Skeletal muscle cell (primary cell): Measurements from ENCODE around the gene SERPINA6.
A peak's percentile ranks its signal among the peaks of the same experiment; 100 is the strongest.

ENCODE experiments used
- DNase-seq: peaks from one replicate; pipeline ENCODE4 v3.0.0-alpha.2; 2010; ENCODE audit warnings: low read depth
- H3K4me3 ChIP-seq: 2 replicates; pipeline ENCODE4 v1.5.1; 2011; ENCODE audit warnings: low read depth, mild to moderate bottlenecking, control low read depth, low read length, moderate library complexity

SERPINA6 gene

DNA sequence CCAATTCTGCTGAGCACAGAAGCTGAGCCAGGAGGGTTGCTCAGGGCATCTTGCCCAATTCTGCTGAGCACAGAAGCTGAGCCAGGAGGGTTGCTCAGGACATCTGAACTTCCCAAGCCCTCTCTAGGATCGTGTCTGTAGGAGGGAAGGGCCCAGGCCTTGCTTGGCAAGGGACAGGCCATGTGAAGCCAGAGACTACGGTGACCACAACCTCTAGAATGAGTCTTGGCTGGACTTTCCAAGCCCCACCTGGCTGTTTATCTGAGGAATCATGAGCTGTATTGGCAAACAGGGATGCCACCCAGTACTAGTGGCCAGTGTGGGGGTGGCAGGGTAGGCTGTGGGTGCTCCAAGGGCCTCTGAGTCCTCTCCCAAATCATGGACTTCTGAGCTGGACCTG is 7.7 kb upstream of the SERPINA6 start:
- no peak overlapping the region for H3K4me3 ChIP-seq
- DNase-seq, result no peak

DNA sequence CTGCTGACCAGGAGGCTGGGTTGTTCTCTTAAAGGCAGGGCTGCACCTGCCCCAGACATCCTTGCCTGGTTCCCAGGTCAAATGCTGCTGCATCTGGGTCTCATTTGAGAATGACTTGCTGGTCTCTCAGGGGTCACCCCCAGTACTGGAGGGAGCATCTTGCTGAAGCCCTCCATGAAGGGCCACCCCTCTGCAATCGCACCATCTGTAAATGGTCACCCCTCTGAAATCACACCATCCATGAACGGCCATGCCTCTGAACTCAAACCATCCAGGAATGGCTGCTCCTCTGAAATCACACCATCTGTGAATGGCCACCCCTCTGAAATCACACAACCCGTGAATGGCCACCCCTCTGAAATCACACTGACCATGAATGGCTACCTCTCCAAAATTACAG is 7.3 kb upstream of the SERPINA6 start:
- no peak overlapping the region for H3K4me3 ChIP-seq
- DNase-seq, result no peak

DNA sequence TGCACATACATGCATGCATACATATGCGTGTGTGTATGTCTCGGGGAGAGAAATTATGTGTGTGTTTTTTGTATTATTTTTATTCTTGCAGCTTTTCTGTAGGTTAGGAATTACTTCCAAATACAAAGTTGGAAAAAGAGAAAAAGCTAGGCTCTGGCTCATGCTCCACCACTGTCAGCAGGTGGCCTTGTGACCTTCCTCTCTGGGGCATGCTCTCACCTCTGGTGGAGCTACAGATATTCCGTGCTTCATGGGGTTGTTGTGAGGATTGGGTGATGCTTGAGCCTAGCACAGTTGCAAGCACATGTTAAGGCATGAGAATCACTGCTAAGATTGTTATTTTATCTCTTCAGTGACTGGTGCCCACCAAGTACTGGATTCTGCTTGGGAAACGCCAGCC is 6.7 kb upstream of the SERPINA6 start:
- DNase-seq, result no peak

DNA sequence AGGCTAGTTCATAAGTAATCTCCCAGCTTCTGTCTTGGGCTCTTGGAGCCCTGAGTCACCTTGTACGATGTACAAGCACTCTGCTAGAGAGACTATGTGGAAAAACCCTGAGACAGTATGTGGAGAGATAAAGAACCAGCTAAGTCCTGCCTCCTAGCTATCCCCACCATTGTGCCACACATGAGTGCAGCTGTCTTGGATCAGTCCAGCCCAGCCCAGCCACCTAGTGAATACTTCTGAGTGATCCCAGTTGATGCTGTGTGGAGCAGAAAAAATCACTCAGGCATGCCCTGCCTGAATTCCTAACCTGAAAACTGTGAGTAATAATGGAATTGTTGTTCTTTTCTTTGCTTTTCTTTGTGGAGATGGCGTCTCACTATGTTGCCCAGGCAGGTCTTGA is 5.1 kb upstream of the SERPINA6 start:
- H3K4me3 ChIP-seq, result no peak overlapping the region
- DNase-seq, result no peak

More for the DNA sequence above, 6.7 kb upstream of the SERPINA6 start:
- no peak overlapping the region for H3K4me3 ChIP-seq

DNA sequence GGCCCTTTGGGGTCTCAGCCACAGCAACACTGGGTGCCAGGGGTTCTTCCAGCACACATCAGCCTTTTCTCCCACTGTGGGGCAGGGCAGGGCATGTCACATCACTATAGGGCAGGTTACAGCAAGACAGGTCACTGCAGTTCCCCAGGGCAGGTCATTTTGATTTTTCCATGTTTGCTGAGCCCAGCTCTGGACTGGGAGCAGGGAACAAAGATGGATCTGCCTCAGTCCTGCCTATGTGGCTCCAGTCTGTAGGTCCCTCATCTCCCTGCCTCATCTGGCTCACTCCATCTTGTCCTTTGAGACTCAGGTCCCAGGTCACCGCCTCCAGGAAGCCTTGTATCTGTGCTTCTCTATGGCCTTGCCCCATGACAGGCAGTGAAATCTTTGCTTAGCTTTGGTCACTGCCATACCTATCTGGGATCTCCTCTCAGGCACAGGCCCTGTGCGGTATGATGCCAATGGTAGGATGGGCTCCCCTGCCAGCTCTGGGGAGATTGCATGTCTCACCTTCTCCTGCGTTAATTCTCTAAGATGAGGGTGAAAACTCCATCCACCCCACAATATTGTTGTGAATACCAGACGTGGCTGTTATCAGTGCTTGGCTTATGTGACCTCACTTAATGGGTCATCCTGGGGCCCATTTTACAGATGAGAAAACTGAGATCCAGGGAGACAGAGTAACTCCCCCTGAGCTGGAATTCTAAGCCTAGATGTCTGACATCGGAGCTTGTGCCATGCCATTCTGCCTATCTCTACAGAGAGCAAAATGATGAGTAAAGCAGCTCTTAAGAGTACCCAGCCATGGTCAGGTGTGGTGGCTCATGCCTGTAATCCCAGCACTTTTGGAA is 1.5 kb downstream of the SERPINA6 start:
- H3K4me3 ChIP-seq, result no peak overlapping the region
- DNase-seq, result no peak

DNA sequence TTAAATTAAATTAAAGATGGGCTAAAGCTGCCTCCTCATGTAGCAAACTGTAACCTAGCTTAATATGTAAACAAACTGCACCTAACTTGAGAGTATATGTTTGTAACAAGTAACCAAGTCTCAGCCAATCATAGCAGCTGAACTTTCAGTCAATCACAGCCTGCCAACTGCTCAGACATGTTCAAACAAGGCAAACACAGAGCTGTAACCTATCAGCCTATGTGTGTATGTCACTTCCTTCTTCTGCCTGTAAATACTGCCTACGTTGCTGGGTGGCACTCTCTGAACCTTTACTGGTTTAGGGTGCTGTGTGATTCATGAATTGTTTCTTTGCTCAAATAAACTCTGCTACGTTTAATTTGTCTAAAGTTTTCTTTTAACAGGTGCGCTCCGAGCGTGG is 2.9 kb downstream of the SERPINA6 start:
- no peak overlapping the region for H3K4me3 ChIP-seq
- DNase-seq, result no peak

DNA sequence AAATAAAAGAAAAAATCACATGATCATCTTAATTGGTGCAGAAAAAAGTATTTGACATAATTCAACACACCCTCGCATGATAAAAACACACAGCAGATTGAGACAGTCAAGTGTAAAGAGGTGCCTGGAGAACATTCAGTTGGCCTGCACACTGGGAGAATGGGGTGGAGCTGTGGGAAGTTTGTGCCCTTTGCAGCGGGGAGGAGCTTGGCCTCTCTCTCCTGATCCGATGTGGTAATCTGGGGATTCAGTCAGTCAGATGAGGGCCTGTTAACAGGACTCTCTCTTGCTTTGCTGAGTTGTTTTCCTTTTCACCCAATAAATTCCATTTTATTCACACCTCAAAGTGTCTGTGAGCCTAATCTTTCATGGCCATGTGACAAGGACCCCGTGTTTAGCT is 5.9 kb downstream of the SERPINA6 start:
- DNase-seq, result peak; percentile 38

DNA sequence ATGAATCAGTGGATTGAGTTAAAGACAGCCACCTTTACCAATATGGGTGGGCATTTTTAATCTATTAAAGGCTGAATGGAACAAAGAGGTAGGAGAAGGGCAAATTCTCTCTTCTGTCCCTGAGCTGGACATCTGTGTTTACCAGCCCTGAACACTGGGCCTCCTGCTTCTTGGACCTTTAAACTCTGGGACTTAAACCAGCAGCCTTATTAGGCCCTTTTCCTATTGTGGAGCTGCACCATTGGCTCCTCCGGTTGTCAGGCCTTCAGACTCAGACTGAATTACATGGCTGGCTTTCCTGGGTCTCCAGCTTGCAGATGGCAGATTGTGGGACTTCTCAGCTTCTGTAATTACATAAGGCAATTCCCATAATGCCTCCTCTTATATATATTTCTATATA is 6.4 kb downstream of the SERPINA6 start:
- no peak overlapping the region for H3K4me3 ChIP-seq
- no peak for DNase-seq

More for the DNA sequence above, 5.9 kb downstream of the SERPINA6 start:
- H3K4me3 ChIP-seq, result no peak overlapping the region

DNA sequence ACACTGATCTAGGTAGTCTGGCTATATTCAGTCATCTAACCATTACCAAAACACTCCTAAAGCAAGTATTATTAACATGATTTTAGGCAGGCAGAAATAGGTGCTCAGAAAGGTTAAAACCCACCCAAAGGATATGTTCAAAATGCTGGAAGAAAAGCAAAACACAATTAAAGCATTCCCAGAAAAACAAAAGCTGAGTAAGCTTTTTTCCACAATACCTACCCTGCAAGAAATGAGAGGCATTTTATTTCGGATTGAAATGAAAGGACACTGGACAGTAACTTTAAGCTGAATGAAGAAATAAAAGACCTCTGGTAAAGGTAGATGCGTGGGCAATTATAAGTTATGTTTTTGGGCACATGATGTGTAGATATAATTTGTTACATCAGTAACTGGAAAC is 8.2 kb downstream of the SERPINA6 start:
- no peak for DNase-seq
- H3K4me3 ChIP-seq, result no peak overlapping the region

DNA sequence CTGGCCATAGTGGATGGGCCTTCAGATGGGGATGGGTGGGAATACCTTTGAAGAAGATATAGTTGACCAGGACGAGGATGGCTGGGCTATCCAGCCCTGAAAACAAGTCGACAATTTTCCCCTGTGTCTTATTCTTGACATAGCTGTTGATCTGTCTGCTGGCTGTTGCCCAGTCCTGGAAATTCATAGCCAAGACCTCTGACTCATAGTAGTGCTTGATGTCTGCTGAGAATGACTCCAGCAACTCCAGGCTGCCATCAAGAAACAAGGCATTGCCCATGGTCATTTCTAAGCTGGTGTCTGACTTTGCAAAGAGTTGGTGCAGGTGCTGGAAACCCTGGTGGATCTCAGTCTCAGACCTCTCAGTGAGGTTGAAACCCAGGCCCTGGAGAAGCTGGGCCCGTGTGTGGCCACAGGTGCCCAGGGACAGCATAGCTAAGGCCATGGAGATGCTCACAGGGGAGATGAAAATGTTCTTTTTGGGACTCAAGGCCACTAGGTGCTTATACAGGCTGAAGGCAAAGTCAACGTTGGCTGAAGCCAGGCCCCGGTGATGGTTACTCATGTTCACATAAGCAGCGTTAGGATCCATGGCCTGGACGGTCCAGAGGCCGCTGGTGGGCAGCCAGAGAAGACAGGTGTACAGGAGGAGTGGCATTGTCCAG is 9.0 kb downstream of the SERPINA6 start:
- H3K4me3 ChIP-seq, result no peak overlapping the region
- peak; percentile 23 for DNase-seq

DNA sequence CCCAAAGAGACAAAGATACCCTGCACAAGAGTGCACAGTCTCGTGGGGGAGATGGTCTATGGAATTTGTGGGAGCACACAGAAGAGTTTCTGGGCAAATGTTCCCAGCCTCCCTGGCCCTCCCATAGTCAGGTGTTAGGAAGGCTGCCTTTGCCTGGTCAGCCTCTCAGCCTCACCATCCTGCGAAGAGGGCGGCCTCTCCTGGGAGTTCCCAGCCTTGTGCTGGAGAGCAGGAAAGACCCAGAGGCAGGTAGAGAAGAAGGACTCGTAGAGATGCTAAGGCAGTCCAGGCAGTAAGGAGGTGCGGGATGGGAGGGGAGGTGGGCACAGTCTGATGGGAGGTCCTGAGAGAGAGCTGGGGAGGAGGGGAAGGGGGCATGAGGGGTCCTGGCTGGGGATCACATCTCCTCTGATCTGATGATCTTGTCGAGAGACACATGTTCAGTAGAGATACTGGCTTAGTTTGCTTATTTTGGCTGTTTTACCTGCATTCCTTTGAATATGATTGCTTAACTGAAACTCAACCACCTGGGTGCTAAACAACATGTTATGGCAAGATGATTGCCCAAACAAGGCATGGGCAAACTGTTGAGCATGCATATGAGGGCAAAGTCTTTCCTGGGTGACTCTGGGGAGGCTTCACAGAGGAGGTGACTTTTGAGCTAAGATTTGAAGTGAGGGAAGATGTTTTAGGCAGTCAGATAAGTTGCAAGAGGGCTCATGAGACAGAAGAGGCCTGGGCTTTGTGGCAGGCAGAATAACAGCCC is 10.5 kb downstream of the SERPINA6 start:
- H3K4me3 ChIP-seq, result no peak overlapping the region
- DNase-seq, result no peak

DNA sequence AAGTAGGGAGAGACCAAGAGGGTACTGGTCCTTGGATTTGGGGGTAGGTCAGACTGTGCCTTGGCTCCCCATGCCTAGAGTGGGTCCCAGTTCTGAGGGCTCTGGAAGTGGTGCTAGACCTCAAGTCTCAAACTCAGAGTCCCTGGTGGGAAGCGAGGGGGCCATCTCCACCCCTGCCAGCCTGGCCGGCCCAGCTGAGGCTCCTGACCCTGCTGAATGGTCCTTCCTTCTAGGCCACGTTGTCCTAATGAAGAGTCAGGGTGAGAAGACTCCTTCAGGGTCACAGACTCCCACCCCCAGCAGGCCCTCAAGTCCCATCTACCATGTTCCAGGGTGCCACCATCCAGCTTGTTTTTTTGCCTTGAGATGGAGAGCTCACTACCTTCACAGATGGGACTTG is 12.9 kb downstream of the SERPINA6 start:
- DNase-seq, result no peak
- no peak overlapping the region for H3K4me3 ChIP-seq

DNA sequence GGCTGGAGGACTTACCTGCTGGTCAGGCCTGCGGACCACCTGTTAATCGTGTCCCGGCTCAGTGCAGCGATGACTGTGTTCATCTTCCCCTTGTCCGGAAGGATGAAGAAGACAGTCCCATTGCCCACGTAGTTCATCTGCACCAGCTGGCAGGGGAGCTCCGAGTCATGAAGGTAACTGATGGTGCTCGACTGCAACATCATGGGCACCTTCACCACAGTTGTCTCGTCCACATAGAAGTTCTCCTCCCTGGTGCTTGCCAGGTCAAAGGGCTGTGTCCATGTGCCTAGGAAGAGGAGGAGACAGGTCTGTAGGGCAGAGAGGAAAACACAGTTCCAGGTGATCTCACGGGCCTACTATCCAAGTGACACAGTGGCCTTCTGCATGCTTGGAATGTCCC is 13.4 kb downstream of the SERPINA6 start:
- no peak for DNase-seq
- H3K4me3 ChIP-seq, result no peak overlapping the region

DNA sequence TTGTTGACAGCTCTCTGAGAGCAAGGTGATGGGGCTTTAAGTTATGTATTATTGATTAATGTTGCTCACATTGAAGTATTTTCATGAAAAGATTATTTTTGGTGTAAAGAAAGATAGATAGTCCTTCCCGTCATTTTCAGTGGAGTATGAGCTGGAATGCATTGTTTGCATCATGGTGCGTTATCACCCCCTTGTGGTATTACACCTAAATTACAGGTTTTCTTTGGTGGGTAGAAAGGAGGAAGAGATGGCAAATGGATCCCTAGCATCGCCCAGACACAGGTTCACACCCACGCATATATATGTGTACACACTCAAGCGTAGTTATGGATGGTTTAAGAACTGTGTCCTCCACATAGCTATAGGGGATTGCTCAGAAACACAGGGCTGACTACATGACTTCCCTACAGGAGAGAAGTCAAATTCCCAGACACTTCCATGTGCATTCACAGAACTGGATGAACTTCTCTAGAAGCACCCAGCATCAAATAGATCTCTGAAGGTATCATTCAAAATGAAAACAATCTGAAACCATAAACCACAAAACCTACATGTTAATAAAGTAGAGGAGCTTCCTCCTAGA is 15.6 kb downstream of the SERPINA6 start:
- no peak for DNase-seq
- H3K4me3 ChIP-seq, result no peak overlapping the region

DNA sequence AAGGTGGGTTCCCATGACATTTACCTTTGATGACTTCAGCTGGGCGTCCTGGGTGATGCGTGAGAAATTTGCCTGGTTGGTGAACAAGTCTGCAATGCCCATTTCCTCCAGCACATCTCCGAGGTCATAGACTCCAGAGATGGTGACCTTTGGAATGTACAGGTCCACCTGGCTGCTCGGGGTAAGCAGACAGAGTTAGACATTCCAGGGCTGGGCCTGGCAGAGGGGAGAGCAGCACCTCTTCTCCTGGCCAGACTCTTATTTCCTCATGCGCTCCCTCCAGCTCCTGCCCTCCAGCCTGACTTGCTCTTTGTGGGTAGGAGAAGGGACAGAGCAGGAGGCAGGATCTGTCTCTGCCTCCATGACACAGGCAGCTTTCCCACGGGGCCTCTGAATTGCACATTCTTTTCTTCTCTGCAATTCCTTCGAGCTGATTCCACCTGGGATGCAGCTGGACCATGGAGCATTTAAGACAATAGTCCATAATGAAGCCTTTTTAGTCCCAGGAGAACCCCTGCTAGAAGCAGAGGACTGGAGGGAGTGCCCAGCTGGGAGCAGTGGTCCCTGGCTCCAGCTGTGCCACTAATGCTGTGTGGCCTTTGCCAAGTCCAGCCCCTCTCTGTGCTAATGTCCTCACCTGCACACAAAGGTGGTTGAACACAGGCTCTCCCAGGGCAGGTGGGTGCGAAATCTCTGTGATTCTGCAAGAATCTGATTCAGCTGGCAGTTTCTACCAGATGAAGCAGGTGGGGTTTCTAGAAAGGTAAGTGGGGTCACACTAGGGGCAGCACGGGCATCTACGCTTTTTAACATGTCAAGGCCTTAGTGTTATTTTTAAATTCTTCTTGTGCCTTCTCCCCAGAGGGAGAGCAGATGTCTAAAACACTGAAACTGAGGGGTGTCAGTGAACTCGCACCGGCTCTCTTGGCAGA is 16.8 kb downstream of the SERPINA6 start:
- H3K4me3 ChIP-seq, result no peak overlapping the region
- DNase-seq, result no peak

DNA sequence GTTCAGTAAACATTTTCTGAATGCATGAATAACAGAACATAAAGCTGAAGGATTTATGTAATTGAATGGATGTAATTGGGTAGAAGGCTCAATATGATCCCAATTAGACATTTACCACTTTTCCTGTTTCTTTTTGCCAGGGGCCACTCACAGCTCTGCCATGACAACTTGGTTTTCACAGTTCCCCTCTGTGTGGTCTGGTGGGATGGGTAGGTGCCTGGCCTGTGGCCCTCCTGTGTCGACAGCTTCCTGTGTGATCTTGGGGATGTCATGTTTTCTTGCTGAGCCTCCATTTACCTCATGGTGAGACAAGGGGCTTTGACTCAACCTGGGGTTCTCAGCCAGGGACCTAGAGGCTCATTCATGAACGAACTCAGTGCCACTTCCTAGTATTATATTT is 17.5 kb downstream of the SERPINA6 start:
- no peak overlapping the region for H3K4me3 ChIP-seq
- DNase-seq, result no peak

DNA sequence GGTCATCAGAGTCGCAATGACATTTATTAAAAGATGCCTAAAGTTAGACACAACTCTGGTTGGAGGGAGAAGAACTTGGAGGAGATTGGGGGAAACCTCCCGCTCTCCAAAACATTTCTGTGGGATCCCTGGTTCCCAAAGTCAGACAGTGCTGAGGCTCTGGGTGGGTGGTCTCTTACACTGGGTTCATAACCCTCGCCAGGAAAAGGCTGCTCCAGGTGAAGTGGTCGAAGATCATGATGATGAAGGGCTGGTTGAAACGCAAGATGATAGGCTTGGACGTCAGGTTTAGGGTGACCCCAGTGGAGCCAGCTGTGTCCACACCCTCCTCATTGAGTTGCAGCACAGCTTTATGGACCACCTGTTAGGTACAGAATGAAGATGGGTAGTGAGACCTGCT is 18.9 kb downstream of the SERPINA6 start:
- no peak for DNase-seq
- H3K4me3 ChIP-seq, result no peak overlapping the region

DNA sequence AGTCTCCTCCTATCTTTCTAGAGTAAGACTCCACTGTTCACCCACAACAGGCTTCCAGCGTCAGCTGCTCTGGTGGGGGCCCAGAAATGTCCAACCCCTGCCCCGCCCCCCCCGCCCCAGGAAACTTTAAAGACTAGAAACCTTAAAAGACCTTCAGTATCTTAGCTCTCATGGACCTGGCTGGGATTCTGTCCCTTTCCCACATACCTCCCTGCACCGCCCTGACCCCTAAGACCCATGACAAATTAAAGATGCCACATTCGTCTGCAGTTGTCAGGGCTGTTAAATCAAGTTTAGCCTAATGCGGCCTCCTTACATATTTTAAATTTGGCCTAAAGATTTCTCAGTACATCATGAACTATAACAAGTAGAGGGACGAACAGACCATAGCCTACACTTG is 20.0 kb downstream of the SERPINA6 start:
- H3K4me3 ChIP-seq, result no peak overlapping the region
- no peak for DNase-seq

DNA sequence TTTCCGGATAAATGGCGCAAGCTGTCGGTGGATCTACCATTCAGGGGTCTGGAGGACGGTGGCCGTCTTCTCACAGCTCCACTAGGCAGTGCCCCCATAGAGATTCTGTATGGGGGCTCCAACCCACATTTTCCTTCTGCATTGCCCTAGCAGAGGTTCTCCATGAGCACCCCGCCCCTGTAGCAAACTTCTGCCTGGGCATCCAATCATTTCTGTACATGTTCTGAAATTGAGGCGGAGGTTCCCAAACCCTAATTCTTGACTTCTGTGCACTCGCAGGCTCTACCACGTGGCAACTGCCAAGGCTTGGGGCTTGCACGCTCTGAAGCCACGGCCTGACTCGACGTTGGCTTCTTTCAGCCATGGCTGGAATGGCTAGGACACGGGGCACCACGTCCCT is 25.0 kb downstream of the SERPINA6 start:
- DNase-seq, result no peak
- H3K4me3 ChIP-seq, result no peak overlapping the region
